ENCODE measurements around the gene MYMX. TPM values are rescaled to one million over a fixed set of nuclear protein-coding genes. Genes with fewer than 3 reads are reported as not detected.

MYMX gene
- total RNA-seq, 1 donor: 0.27 TPM

DNA sequence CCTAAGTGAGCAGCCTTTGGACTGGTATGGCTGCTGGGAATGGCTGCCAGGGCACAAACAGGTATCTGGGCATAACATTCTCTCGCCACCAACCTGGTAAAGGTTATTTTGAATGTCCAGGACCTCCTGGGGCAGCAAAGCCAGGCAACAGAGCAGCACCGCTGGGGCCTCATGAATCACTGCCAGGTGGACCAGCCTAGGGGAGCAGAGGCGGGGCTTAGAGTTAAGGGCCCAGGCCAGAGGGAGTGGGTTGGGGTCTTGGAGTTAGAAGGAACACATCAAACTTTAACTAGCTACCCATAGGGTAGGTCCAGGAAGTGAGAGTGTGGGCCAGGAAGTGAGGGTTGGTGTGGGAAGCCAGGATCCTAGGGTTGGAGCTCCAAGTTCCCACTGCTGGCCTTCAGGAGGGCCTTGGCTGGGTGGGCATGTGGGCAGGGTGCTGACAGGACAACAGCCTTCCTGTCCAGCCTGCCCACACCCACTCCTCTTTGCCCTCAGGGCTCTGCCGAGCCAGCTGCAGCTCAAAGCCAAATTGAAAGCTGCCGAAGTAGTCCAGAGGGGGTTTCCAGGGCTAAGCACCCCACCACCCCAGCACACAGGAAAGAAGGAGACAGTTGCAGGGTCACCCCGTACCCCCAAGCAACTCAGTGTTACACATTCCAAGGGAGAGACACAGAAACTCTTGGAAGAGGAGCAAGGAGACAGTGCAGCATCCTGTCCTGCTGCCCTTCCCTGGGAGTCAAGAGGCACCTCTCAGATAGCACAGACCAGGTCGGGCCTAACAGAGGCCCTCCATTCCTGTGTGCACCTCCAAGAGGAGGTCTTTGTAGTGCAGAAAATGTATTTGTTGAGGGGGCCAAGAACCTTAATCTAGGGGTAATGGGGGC, 46.0 kb downstream of the MYMX start:
- DNase-seq (ENCODE audit: low read depth in 2 of 3, low spot score in 2 of 3): no peak

DNA sequence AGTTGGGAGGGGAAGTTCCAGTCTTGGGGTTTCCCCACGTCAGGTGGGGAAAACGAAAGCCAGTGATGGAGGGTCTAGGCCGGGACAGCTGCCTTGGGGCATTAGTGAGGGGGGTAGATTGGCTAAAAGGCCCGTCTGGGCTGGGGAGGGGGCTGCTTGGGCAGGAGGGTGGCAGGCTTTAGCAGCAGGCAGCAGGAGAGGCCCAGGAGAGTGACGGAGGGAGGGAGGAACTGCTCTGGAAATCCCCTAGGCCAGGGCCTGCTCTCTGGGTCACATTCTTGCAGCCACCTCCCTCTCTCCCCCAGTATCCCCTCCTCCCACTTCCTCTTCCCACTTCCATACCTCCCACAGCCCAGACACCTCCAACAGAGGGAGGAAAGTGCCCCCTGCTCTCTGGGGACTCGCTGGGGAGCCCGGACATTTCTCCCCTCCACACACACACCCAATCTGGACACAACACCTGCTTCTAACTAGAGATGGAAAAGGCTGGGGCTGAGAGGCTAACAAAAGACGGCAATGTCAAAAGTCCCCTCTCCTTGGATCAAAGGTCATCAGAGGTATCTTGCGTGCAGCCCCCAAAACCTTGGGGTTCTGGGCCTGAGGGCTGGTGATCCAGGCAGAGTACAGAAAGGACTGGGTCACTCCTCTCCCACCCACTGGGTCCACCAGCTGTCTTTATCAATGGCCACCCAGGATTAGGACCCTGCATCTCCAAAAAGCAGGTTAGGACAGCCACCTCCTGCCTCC, 46.8 kb downstream of the MYMX start:
- DNase-seq (ENCODE audit: low read depth in 2 of 3, low spot score in 2 of 3): peak in 2 of 3 donors; percentile 68 to 71

DNA sequence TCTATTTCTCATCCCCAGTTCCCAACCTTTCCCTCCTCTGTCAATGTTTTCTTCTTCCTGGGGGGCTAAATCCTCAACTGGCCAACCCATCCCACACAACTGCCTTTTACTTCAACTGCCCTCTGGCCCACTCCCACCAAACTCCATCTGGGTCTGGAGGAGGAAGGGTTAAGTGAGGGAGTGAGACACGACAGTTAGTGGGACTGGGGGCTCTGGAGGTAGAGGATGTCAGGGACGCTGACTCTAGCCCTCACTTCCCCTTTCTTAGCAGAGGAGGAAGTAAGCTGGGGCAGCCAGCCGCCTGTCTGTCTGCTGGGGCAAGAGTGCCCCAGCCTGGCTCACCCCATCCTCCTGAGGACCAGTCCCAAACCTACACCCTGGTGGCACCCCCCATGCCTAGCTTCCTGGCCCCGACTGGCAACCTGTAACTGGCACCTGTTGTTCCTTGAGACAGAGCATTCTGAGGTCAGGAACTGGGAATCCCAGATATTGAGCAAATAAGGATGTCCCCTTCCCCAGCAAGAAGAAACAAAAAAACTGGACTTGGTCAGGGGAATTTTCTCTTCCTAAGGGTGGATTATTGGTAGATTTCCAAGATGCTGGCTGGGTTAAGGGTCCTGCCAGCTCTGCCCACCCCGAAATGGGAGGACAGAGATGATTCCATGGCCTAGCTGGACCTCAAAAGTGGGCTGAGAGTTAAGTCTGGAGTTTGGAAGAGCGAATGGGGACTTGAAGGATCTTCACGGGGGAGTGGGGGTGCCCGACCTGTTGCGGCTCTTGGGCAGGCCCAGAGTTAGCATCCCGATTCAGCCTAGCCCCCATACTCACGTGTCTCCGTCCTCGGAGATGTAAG, 47.7 kb downstream of the MYMX start:
- DNase-seq (ENCODE audit: low read depth in 2 of 3, low spot score in 2 of 3): peak in 2 of 3 donors; percentile 84 to 89

DNA sequence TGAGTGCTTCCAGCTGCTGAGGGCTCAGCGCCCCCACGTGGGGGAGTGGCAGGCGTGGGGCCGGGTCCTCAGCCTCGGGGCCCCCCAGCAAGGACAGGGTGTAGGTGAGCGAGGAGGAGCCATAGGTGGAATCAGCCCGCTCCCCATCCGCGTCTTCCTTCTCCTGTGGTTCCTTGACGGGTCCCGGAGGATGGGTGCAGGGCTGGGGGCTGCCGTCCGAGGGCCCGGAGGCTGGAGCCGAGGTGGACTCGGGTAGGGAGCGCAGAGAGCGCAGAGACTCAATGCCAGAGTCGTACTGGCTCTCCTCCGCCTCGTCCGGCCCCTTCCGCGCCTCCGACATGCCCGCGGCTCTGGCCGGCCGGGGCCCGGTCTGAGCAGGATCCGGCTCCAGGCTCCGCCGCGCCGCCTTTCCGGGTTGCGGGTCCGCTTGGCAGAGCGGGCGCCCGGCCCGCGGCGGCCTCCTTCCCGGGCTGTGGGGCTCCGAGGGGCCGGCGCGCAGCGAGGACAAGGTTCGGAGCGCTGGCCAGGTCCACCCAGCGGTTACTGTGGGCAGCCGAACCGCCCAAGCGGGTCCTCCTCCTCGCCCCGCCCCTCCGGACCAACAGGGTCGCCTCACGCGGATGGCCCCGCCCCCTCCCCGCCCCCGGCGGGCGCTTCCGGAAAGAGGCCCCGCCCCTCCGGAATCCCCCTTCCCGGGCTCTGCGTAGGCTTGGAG, 48.4 kb downstream of the MYMX start, which contains the start of gene NFKBIE:
Gene NFKBIE, minus strand, starts transcription at position 545 of the 715 bp plus-strand sequence. Its CDS starts 205 bp downstream, at position 340.
- peak; percentile 89 to 94 (median 93) for DNase-seq (ENCODE audit: low read depth in 2 of 3, low spot score in 2 of 3)

DNA sequence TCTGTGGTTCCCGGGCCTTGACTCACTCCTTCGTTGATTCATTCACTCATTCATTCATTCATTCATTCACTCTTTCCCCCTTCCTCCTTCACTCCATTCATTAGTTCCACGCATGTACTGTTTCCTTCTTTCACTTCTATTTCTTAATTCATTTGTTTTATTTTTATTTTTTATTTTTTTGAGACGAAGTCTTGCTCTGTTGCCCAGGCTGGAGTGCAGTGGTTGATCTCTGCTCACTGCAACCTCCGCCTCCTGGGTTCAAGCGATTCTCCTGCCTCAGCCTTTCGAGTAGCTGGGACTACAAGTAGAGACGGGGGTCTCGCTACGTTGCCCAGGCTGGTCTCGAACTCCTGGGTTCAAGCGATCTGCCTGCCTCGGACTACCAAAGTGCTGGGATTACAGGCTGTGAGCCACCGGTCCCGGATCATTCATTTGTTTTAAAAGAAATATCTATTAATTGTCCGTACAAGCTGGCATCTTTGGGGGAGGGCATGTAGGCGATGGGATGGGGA, 49.1 kb downstream of the MYMX start:
- no peak for DNase-seq (ENCODE audit: low read depth in 2 of 3, low spot score in 2 of 3)

DNA sequence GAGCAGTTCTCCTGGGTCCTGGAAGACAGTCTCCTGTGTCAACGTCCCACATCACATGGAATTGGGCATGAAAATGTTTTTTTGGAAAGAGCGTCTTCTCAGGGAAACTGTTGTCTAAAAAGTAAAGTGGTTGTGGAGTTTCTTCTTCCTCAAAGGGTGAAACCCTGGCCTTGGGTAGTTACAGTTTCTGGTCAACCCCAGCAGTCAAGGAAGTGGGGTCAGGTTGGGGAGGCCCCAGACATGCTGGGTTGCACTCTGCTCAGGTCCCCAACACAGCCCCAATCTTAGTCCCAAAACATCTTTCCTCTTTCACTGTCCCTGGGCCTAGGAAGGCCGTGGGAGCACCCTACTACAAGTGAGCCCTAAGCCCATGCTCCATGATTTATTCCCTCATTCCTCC, 49.6 kb downstream of the MYMX start:
- DNase-seq (ENCODE audit: low read depth in 2 of 3, low spot score in 2 of 3): no peak

DNA sequence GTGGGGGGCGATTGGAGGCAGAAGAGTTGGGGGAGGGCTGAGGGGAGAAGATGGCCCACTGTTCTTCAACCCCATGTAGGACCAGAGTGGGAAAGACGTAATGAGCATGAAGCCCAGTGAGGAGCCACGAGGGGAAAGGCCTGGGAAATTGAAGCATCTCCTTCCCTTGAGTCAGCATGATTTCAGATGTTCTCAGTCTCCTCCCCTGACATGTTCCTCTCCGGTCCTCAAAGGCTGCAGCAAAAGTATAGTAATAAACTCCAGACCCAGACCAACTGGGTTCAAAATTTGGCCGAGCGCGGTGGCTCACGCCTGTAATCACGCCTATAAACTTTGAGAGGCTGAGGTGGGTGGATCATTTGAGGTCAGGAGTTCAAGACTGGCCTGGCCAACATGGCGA, 50.5 kb downstream of the MYMX start:
- DNase-seq (ENCODE audit: low read depth in 2 of 3, low spot score in 2 of 3): no peak

Small RNAs within 50 kb of the gene (small RNA-seq; reads per million reads assigned to genes)
- gene RN7SL811P: not detected

Other genes starting within 250 kb of the MYMX start
- 20.5 TPM for gene MRPL14, start 89.5 kb upstream of the MYMX start, total RNA-seq
- gene TMEM63B, start 89.4 kb upstream of the MYMX start, total RNA-seq: 6.5 TPM
- gene CAPN11, start 58.1 kb upstream of the MYMX start, total RNA-seq: 7.3 TPM
- 26.9 TPM for gene SLC29A1, start 6.7 kb downstream of the MYMX start, total RNA-seq
- 770 TPM for gene HSP90AB1, start 30.2 kb downstream of the MYMX start, total RNA-seq
- gene SLC35B2, start 40.6 kb downstream of the MYMX start, total RNA-seq: 48.2 TPM
- gene NFKBIE, start 48.6 kb downstream of the MYMX start, total RNA-seq: 38.8 TPM
- under 0.01 TPM for gene TMEM151B, start 53.5 kb downstream of the MYMX start, total RNA-seq
- gene AARS2, start 96.4 kb downstream of the MYMX start, total RNA-seq: 19.9 TPM
- not detected for gene SPATS1, start 125.7 kb downstream of the MYMX start, total RNA-seq
- gene CDC5L, start 170.8 kb downstream of the MYMX start, total RNA-seq: 10.5 TPM

Measured in hematopoietic multipotent progenitor cell (in vitro differentiated cells).